DLD1 (cell line): ENCODE data around the gene SLC9A2.

Experiments used
- in situ Hi-C: cut with HindIII; loops from 2 replicates; pipeline ENCODE4 v1.10.0; 2017; ENCODE audit warnings: low sequenced_read_pairs

The SLC9A2 gene

DNA sequence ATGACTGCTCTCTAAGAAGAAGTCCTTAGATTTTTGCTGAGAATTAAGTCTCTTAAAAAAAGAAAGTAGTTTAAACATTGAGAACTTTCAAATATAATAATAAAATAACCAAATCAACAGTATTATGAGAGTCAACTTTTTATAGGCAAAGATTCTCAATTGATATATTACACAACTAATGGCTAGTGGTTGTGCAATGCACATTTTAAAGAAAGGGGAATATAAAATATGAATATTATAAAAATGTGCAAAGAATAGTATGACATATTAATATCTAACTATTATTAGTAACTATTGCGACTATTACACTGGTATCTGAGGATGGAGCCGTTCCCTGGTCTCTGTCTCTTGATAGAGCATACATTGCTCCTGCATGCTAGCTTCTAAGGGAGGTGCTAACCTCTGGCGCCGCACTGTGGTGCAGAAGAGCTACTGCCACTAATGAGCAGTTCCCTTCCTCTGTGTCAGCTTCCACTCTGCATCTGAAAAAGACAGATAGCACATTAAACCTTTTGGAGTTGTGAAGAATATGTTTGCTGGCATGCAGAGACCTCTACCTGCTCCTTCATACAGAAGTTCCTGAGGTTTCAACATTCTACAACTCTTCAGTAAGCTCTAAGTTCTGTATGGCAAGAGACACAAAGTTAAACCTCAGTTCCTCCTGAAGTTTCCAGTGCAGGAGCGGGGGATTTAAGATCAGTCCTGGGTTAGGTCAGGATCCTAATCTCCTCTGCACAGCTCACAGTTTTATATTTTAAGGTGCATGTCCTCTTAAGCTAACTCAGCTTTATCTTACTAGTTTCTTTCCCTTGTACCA is 3.5 kb upstream of the SLC9A2 start:
- in situ Hi-C loops: no loop called here

DNA sequence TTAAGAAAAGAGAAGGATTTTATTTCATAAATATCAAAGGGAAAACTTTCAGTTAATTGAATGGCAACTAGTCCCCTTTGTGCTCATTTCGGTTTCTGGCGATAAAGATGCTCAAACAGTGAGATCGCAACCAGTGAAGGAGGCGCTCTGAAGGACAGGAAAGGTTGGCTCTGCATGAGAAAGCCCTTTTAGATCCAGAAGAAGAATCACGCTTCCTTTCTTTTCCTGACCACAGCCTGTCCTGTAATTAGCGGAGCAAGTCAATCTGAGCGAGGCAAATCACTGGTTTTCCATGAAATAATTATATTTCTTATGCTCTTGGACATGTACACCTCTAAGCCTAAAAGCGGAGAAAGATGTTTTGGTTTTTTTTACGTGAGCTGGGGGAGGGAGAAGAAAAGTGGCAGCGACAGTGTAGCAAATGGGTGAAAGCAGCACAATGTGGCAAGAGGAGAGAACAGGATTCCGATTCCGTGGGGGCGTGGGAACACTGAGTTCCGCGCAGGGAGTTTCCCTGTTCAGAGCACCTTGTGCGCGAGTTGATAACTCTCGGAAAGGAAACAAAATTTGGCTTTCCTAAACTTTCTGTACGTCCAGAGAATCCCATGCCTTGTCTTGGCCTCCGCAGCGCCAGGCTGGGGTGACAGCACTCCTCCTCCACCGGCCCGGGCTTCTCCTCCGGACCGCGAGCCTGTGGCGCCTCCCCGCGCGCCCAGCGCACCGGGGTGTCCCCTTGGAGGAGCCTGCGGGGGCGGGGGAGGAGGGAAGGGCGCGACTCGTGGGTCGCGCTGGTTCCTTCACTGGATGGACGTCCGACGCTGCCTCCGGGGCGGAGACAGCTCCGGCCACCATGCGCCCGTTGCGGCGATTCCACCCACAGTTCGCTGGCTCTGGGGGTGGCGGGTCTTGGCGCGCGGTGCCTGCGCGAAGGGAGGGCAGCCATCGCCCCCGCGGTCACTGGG is 620 bp upstream of the SLC9A2 start:
- in situ Hi-C loops: no loop called here

GRCh38 chr2:102620332-102620731 is 979 bp downstream of the SLC9A2 start:
- in situ Hi-C loops: no loop called here

DNA sequence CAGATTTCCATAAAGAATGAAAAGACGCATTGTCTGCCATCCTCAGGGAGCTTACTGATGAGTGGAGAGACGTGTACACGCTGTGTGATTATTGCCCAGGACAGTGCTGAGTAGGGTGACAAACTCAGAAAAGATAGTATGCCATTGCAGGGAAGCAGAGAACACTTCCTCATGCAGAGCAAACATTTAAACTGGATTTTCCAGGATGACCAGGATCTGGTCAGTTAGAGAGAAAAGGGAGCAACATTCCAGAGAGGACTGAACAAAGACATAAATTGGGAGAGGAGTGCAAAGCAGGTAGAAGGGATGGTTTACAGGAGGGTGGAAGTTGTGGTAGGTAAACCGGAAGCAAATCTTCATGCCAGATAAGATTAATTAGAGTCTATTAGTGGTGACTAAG is 2.3 kb downstream of the SLC9A2 start:
- in situ Hi-C loops: no loop called here

- in situ Hi-C loops: no loop called here
Observed at GRCh38 chr2:102622646-102623045, 3.3 kb downstream of the SLC9A2 start.

- in situ Hi-C loops: no loop called here
Observed at GRCh38 chr2:102630458-102630857, 11.1 kb downstream of the SLC9A2 start.

GRCh38 chr2:102632380-102633175 is 13.2 kb downstream of the SLC9A2 start:
- in situ Hi-C loops: no loop called here

DNA sequence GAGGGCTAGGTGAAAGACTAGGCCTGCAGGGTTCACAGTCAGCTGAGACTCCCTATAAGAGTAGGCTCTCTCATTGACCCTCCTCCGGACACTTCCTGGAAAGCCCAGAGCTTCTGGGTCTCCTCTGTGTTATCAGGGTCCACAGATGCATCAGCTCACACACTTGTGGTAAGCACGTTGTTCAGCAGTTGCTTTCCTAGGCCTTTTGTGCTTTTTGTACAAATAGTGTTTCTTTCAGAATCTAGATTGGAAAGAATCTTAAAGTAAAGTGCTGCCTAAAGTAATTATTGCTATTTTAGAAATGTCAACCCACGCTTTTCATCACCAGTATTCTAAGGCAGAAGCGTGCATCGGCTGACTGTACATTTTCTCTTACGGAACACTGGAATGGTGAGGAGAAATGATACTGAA is 15.5 kb downstream of the SLC9A2 start:
- in situ Hi-C loops: no loop called here

GRCh38 chr2:102635317-102635716 is 16.0 kb downstream of the SLC9A2 start:
- in situ Hi-C loops: no loop called here

GRCh38 chr2:102636283-102636907 is 17.0 kb downstream of the SLC9A2 start:
- in situ Hi-C loops: no loop called here

GRCh38 chr2:102637358-102637757 is 18.0 kb downstream of the SLC9A2 start:
- in situ Hi-C loops: no loop called here

DNA sequence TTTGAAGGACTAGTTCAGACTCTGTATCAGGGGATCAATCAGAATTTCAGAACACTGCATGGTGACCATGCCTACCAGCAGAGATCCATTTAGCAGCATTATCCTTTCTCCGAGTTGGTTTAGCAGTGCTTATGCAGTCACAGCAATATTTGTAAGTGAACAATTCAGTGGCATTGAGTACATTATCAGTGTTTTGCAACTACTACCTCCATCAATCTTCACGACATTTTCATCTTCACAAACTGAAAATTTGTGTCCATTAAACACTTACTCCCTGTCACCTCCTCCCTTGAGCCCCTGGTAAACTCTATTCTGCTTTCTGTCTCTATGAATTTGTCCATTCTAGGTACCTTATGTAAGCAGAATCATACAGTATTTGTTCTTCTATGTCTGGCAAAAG is 20.1 kb downstream of the SLC9A2 start:
- in situ Hi-C loops: no loop called here

GRCh38 chr2:102652126-102652525 is 32.8 kb downstream of the SLC9A2 start:
- in situ Hi-C loops: no loop called here

DNA sequence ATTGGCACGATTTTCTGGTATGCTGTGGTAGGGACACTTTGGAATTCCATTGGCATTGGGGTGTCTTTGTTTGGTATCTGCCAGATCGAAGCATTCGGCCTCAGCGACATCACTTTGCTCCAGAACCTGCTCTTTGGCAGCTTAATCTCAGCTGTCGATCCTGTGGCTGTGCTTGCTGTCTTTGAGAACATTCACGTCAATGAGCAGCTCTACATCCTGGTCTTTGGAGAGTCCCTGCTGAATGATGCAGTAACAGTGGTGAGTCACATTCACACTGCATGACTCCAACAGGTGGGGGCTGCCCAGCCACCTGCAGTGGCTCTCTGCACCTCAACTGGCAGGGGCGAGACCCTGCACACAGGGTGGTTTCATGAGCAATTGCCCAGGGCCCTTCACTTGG is 38.4 kb downstream of the SLC9A2 start:
- in situ Hi-C loops: no loop called here

GRCh38 chr2:102660070-102660469 is 40.7 kb downstream of the SLC9A2 start:
- in situ Hi-C loops: no loop called here

GRCh38 chr2:102660574-102660973 is 41.2 kb downstream of the SLC9A2 start:
- in situ Hi-C loops: no loop called here

DNA sequence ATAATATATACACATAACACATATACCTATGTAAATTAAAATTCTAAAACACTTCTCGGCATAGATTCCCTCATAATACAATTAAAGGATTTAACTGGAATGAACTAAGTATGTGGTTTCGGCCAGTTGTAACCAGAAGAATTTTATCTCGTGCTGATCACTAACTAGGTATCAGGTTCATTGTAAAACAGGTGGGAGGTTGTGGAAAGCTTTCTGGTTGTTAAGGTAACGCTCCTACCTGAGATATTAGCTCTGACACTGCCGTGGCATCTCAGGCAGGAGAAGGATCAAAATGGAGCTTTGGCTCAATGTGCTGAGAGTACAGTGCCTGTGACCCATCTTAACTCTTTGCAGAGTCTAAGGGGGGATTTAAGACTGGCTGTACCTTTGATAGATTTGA is 42.5 kb downstream of the SLC9A2 start:
- in situ Hi-C loops: no loop called here

- in situ Hi-C loops: no loop called here
Observed at GRCh38 chr2:102662833-102663232, 43.5 kb downstream of the SLC9A2 start.

- in situ Hi-C loops: no loop called here
Observed at GRCh38 chr2:102663381-102663780, 44.0 kb downstream of the SLC9A2 start.

DNA sequence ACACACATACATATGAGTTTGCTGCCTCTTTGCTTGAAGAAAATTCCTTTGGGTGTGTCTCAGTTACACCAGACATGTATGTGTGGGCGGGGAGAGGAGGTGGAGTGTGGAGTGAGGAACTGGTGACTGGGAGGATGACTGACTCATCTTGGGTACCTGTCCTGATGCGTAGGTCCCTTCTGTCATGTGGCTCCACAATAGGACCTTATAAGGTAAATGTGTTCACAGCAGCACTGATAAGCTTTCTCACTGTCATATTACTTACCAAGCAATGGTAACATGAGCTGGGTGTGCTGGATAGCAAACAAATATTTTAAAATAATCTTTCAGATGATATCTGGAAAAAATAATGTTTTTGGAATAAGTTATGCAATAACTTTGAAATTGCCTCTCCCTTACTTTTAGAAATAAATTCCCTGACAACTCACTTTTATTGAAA is 45.1 kb downstream of the SLC9A2 start:
- in situ Hi-C loops: no loop called here

GRCh38 chr2:102667072-102667471 is 47.7 kb downstream of the SLC9A2 start:
- in situ Hi-C loops: no loop called here
